OCI-M2 (cell line): ENCODE results near the gene KRTAP4-8.
"Not testable (repeated sequence)": the region's sequence is repeated elsewhere in the genome, so short reads cannot be mapped to it uniquely, and the experiment has no call there.

ENCODE experiments used
- DNase-seq: peaks from one replicate; lab custom pipeline; 2025; ENCODE audit not compliant: unreplicated experiment; lab: John Stamatoyannopoulos, UW

Gene KRTAP4-8

DNA sequence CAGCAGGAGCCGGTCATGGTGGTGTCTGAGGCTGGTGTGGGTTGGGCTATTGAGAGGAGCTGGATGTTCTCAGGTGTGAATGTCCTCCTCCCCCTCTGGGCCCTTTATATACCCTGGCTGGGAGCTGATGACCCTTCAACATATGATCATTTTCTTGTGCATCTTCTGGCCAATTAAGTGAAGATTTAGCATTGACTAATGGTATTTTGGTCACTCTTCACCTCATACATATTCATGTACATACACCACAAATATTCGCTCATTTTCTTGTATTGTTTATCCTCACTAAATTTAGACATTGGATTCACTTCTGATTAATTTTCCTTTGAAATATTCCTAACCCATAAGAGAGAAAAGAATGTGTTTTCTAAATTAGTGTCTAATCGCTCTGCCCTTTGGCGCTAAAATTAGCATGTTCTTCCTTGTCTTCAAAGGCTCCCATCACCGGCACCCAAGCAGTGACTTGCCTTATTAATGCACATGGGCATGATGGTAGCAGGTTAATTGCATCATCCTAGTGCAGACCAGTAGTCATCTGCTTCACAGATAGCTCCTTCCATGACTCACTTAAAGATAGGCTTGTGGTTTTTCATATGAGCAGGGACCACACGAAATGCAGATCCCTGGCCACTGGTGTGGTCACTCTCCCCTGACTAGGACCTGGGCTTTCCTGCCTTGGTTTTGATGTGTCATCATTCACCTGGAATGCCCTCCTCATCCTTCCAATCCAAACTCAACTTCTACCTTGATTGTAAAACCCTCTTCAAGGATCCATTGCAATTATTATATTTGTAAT is 31.9 kb downstream of the KRTAP4-8 start, which contains the start of gene KRTAP2-4:
Gene KRTAP2-4 (minus strand): TSS at position 51 of the 796 bp plus-strand sequence. CDS start 34 bp downstream, at position 17.
- no peak for DNase-seq

DNA sequence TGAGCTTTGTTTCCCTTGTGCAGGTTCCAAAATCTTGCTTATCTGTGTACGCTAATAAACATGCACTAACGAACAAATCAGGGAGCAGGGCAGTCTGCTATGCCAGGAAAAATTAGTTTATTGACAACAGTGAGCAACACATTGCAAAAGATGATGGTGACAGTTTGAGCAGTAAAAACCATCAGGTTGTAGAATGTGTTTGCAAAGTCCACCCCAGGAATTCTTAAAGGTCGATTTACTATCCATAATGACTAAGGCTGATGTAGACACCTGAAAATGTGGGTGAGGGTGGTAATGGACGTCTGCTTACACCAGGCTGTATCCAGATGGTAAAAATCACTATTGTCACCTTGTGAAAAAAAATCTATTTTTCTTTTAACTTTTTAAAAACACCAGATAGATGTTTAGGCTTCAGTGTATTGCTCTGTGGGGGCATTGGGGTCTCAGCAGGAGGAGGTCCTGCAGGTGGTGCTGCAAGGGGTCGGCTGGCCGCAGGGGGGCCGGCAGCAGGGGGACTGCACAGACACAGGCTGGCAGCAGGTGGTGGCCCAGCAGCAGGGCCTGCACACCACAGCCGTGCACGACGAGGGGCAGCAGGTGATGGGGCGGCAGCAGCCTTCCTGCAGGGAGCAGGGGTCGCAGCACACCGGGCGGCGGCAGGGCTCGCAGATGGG is 32.8 kb downstream of the KRTAP4-8 start:
- not testable (repeated sequence) for DNase-seq

DNA sequence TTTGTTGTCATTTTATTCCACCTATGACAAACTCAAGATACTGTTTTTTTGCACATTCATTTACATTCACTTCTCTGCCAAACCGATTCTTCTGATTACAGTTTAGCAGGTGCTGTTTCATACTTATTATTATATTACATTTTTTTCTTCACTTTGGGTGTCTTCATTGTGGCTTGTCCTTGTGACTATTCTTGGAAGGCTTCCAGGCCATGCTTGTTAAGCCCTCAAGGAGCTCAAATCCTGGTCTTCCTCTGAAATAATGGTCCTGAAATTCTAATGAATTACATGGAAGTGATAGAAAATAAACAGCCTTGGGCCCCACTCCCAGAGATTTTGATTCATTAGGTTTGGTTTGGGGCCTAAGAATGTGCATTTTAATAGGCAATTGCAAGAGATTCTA is 33.6 kb downstream of the KRTAP4-8 start:
- DNase-seq, result no peak

DNA sequence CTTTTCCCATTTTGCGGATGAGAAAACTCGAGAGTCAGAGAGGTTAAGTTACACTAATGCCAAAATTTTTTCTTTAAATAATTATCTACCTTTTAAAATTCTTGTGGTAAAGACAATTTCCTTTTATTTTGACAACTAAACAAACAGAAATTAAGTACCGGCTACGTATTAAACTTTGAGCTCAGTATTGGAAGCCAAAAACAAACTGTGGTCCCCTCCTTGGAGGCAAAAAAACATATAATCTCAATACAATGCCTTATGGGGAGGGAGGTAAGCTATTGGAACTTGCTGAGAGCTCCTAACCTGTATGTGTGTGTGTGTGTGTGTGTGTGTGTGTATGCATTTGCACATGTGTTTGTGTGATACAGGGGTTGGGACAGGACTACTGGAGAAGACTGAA is 34.5 kb downstream of the KRTAP4-8 start:
- DNase-seq, result no peak

DNA sequence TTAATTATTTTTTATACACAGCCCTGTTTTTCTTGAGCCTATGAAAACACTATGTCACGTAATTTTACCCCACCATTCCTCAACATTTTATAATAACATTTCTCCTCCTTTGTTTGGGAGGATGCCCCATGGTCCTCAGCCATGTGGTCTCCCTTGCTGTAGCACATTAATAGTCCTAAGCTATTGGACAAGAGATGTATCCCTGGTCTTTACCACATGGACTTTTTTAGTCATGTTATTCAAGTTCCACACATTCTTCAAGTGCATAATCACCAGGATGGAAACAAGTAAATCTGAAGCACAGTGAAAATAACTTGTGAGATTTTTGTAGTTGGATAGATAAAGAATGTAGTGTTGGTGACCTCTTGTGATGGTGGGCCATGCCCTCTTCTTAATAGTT is 36.0 kb downstream of the KRTAP4-8 start:
- no peak for DNase-seq

DNA sequence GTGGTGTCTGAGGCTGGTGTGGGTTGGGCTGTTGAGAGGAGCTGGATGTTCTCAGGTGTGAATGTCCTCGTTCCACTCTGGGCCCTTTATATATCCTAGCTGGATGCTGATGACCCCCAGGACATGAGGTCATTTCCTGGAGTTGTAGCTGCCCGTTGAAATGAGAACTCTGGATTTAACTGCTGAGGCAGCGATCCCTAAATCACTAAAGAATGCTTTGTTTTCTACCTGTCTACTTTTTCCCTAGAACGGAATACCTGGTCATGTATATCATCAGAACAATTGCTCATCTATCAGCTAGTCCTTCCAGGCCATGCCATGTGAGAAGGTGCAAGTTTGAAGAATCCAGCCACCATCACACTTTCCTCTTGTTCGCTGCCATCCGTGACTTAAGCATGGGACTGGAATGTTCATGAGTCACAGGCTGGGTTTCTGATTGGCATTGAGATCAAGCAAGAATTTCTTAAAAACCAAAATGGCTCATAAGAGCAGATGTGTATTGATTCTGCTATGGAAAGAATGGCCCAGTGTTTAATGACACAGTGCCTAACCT is 37.8 kb downstream of the KRTAP4-8 start, which contains the start of gene KRTAP2-3:
Gene KRTAP2-3 (minus strand): TSS at position 63 of the 553 bp plus-strand sequence. CDS start 64 bp downstream, outside the sequence.
- no peak for DNase-seq

DNA sequence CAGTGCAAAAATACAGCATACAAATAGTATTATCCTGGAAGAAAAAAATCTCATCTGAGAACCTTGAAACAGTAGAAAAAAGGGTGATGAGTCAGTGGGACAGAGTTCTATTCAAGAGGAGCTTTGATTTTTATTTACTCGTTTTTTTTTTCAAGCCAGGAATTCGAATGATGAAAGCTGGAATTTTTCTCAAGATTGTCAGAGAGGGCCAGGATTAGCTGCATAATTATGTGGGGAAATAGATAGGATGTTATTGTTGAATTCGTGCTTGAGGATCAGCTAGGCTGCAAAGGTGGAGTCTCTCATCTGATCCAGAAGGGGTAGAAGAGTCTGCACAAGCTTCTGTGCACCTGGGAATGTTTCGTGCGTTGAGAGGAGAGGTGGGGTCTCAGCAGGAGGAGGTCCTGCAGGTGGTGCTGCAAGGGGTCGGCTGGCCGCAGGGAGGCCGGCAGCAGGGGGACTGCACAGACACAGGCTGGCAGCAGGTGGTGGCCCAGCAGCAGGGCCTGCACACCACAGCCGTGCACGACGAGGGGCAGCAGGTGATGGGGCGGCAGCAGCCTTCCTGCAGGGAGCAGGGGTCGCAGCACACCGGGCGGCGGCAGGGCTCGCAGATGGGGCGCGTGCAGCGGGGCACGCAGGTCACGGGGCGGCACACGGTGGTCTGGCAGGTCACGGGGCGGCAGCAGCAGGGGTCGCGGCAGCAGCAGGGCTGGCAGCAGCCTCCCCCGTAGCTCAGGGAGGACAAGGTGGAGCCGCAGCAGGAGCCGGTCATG is 38.5 kb downstream of the KRTAP4-8 start:
- not testable (repeated sequence) for DNase-seq

DNA sequence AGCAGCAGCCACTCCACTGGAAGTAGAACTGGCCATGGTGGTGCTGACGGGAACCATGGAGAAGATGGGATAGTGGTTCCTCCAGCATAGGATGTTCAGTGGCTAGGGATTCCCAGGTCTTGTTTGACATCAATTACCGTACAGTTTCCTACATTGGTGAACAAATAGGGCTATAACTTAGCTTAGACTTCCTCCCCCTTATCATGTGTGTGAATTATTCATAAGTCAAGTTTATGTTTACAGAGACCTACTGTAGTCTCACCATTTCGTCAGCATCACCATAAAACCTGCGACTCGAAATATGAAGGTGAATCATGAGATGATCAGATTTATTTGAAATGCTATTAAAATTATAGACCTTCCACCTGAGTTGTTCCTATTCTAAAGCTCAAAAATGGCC is 39.2 kb downstream of the KRTAP4-8 start:
- no peak for DNase-seq

DNA sequence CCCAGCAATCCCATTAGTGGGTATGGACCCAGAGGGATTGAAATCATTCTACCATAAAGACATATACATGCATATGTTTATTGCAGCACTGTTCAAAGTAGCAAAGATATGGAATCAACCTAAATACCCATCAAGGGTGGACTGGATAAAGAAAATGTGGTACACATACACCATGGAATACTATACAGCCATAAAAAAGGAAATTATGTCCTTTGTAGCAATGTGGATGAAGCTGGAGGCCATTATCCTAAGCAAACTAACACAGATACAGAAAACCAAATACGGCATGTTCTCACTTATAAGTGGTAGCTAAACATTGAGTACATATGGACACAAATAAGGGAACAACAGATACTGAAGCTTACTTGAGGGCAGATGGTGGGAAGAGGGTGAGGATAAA is 40.4 kb downstream of the KRTAP4-8 start:
- DNase-seq, result no peak

DNA sequence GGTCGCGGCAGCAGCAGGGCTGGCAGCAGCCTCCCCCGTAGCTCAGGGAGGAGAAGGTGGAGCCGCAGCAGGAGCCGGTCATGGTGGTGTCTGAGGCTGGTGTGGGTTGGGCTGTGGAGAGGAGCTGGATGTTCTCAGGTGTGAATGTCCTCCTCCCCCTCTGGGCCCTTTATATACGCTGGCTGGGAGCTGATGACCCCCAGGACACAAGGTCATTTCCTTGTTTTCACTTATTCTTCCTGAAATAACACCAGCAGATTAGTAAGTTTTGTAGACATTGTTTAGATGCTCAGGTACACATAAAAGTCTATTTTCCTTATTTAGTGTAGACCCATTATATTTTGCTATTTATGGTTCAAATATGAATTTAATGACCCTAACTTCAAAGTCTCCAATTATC is 42.8 kb downstream of the KRTAP4-8 start, which contains the start of gene KRTAP2-2:
Gene KRTAP2-2 (minus strand): TSS at position 101 of the 400 bp plus-strand sequence. CDS start 19 bp downstream, at position 82.
- DNase-seq, result not testable (repeated sequence)

DNA sequence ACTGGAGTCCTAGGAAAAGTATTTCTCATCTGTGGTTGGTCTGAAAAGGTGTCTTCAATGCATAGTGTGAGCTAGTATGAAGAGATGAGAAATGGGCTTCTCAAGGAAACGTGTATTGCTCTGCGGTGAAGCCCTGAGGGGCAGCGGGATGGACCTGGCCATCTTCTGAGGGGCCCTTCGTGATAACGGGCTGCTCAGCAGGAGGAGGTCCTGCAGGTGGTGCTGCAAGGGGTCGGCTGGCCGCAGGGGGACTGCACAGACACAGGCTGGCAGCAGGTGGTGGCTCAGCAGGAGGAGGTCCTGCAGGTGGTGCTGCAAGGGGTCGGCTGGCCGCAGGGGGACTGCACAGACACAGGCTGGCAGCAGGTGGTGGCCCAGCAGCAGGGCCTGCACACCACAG is 43.4 kb downstream of the KRTAP4-8 start:
- DNase-seq, result not testable (repeated sequence)

DNA sequence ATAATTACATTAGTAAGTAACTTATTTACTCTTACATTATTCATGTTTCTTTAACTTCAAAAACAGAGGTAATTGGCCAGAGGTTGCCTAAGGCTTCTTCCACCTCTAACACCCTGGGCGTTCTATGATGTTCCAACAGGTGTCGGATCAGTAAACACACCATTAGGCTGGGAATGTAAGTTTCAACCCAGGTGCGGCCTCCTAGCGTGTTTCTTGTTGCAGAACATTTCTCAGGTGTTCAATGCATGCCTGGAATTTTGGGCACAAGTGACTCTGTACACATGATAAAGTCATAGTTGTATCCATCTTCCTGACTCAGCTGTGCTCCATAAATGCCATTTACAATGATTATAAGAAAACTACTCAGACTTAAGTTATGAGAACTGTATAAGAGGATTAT is 43.9 kb downstream of the KRTAP4-8 start:
- no peak for DNase-seq

DNA sequence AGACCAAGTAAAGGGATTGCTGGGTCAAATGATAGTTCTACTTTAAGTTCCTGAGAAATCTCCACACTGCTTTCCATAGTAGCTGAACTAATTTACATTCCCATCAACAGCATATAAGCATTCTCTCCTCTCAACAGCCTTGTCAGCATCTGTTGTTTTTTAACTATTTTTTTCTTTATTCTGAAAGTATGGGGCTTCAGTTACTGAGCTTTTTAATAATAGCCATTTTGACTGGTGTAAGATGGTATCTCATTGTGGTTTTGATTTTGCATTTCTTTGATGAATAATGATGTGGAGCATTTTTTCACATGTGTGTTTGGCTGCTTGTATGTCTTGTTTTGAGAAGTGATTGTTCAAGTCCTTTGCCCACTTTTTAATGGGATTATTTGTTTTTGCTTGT is 45.4 kb downstream of the KRTAP4-8 start:
- no peak for DNase-seq

DNA sequence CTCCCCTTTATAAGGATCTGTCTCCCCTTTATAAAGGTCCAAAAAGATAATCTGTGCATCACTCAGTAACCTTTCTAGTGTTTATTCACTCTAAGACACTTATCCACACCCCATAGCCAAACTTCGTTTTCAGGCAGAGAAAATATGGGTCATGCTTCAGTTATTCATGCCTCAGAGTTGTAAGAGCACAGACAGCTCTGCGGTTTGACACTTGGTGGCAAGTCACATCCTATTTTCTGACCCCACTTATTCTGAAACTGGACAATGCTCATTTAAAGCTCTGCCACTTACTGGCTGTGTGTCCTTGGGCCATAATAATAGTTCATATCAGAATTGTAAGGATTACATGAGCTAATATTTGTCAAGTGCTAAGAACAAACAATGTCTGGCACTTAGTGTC is 48.8 kb downstream of the KRTAP4-8 start:
- no peak for DNase-seq

DNA sequence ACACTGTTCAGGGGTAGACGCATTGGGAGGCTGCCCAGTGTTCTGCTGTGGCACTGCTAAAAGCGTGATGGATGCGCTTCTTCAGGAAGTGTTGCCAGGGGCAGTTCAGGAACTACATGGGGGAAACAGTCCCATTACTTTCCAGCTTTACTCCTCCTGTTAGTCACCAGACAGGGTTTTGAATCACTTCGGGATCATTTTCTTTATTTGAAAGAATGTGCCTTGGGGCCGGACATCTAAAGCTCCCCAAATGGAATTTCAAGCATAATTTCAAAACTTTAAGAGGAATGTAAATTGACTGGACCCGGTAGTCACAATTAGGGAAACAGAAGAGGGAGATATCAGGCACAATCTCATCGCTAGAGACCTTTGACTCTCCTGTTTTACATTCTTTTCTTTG is 49.5 kb downstream of the KRTAP4-8 start:
- DNase-seq, result no peak
